Kidney (tissue), 14 donors: Measurements from ENCODE around the gene ANKRD23. TPM values are rescaled to one million over a fixed set of nuclear protein-coding genes. Genes with fewer than 3 reads are reported as not detected.
"Not testable (repeated sequence)": the region's sequence is repeated elsewhere in the genome, so short reads cannot be mapped to it uniquely, and the experiment has no call there.

Source experiments
- DNase-seq, 5 donors: peaks; one replicate each; pipeline ENCODE4 v3.0.0-alpha.2; 2013 to 2020
- FAIRE-seq: peaks from 2 replicates; lab custom pipeline; 2012; peaks lifted over from hg19 to GRCh38; lab: Jason Lieb, UNC
- H3K27ac ChIP-seq, 2 donors: one replicate each; pipeline ENCODE4 v1.7.0; 2013; ENCODE audit warnings: low read depth in 2 of 2, low read length in 2 of 2, inconsistent platforms in 1 of 2
- H3K27me3 ChIP-seq: one replicate; pipeline ENCODE4 v1.7.1; 2013; ENCODE audit warnings: low read length, inconsistent platforms; ENCODE audit not compliant: control insufficient read depth, insufficient read depth
- H3K36me3 ChIP-seq, 3 donors: one replicate each; pipeline versions ENCODE4 v1.7.0 to v1.7.1; 2013; ENCODE audit warnings: low read length in 3 of 3, control low read depth in 1 of 3, inconsistent platforms in 1 of 3; ENCODE audit not compliant: insufficient read depth in 3 of 3, control insufficient read depth in 2 of 3
- H3K4me1 ChIP-seq, 3 donors: one replicate each; pipeline versions ENCODE4 v1.7.0 to v1.7.1; 2013; ENCODE audit warnings: low read length in 3 of 3, inconsistent platforms in 1 of 3, low read depth in 1 of 3; ENCODE audit not compliant: control insufficient read depth in 2 of 3, insufficient read depth in 2 of 3
- H3K4me3 ChIP-seq, 3 donors: one replicate each; pipeline versions ENCODE4 v1.7.0 to v1.8.1; 2013; ENCODE audit warnings: low read length in 3 of 3, control low read depth in 1 of 3, inconsistent platforms in 1 of 3
- H3K9ac ChIP-seq, 3 donors: one replicate each; pipeline versions ENCODE4 v1.7.0 to v1.7.1; 2013; ENCODE audit warnings: low read length in 3 of 3, control low read depth in 1 of 3, inconsistent platforms in 1 of 3
- H3K9me3 ChIP-seq, 3 donors: one replicate each; pipeline versions ENCODE4 v1.7.0 to v1.7.1; 2013; ENCODE audit warnings: low read length in 3 of 3, control low read depth in 1 of 3, inconsistent platforms in 1 of 3; ENCODE audit not compliant: control insufficient read depth in 2 of 3, insufficient read depth in 1 of 3
- intact Hi-C: fragments of 100-400 bp; cut with DNase I; formaldehyde crosslinking; loops from one replicate; pipeline ENCODE4 v1.11.1; 2022
- polyA plus RNA-seq: library from polyadenylated mRNA; stranded (reverse); fragments of 350-450 nt; fragmentation: Illumina TruSeq; extraction: RNeasy Lipid Tissue Mini Kit (QIAGEN cat#74804); gene quantifications from one replicate; pipeline ENCODE4 v1.2.3, GENCODE V29; 2014; ENCODE audit warnings: low read depth, low replicate concordance; ENCODE audit not compliant: insufficient read depth
- total RNA-seq: library from RNA; stranded (reverse); fragmentation: NEBNext Ultra II Directional; extraction: Animal tissue kit (Norgen Biotek cat#: 25700); gene quantifications from one replicate; pipeline ENCODE4 v1.2.1, GENCODE V29; 2021
- TF ChIP-seq, protein P1 (sequence below): IDR thresholded peaks from 3 replicates; pipeline ENCODE4 v1.5.1; 2012; ENCODE audit warnings: mild to moderate bottlenecking, moderate library complexity, borderline replicate concordance; ENCODE audit not compliant: insufficient read depth; ENCODE audit errors: extremely low read depth
- donor health status: control.
- donor health status: control.
- donor health status: control.
- donor health status: control.
- donor health status: control.
- donor health status: DM: yes; HTN: yes; CAD: no.
- donor health status: Normal renal cell carcinoma (clear cell type).

ANKRD23 gene
- total and polyA plus RNA-seq, 2 donors from 2014 or later = 1.6 to 4.0 TPM

DNA sequence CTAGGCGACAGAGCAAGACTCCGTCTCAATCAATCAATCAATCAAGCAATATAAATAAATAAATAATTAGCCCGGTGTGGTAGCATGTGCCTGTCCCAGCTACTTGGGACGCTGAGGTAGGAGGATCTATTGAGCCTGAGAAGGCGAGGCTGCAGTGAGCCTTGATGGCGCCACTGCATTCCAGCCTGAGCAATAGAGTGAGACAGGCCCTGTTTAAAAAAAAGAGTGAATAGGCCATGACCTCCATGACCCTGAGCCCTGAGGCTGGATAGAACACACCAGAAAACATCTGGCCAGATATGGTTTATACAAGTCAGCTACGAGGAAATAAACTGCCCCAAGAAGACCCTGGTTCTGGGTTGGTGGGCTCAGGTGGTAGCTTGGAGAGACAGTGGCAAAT lies 46.4 kb upstream of the ANKRD23 start:
- TF ChIP-seq, protein P1, sequence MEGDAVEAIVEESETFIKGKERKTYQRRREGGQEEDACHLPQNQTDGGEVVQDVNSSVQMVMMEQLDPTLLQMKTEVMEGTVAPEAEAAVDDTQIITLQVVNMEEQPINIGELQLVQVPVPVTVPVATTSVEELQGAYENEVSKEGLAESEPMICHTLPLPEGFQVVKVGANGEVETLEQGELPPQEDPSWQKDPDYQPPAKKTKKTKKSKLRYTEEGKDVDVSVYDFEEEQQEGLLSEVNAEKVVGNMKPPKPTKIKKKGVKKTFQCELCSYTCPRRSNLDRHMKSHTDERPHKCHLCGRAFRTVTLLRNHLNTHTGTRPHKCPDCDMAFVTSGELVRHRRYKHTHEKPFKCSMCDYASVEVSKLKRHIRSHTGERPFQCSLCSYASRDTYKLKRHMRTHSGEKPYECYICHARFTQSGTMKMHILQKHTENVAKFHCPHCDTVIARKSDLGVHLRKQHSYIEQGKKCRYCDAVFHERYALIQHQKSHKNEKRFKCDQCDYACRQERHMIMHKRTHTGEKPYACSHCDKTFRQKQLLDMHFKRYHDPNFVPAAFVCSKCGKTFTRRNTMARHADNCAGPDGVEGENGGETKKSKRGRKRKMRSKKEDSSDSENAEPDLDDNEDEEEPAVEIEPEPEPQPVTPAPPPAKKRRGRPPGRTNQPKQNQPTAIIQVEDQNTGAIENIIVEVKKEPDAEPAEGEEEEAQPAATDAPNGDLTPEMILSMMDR = no peak
- intact Hi-C loops = no loop called here
- Histone ChIP-seq H3K4me3 (no peak overlapping the region), H3K27ac (no peak overlapping the region), H3K27me3 (no peaks in the 10 kb centered on the region), H3K36me3 (no peaks in the 10 kb centered on the region), H3K4me1 (peaks cover 0 to 25% (median 6%) of the 10 kb centered on the region in 3 donors), H3K9ac (no peak overlapping the region), H3K9me3 (no peaks in the 10 kb centered on the region)
- DNase-seq = no peak
- FAIRE-seq = no peak

GRCh38 chr2:96889502-96889901 lies 45.7 kb upstream of the ANKRD23 start:
- H3K4me1 ChIP-seq = peaks cover 0 to 30% (median 6%) of the 10 kb centered on the region in 3 donors
- intact Hi-C loops, FAIRE-seq: not testable (repeated sequence)

GRCh38 chr2:96888072-96889011 lies 44.5 kb upstream of the ANKRD23 start:
- Histone ChIP-seq H3K27me3 (no peaks in the 10 kb centered on the region), H3K4me3 (no peak overlapping the region), H3K36me3 (no peaks in the 10 kb centered on the region), H3K9ac (no peak overlapping the region), H3K9me3 (no peaks in the 10 kb centered on the region), H3K27ac (no peak overlapping the region), H3K4me1 (peaks cover 0 to 32% (median 6%) of the 10 kb centered on the region in 3 donors)
- TF ChIP-seq, protein P1 = no peak
- intact Hi-C loops = no loop called here
- no peak for FAIRE-seq
- DNase-seq = peak in 2 of 5 donors; percentile 52 to 59

More at GRCh38 chr2:96889502-96889901, 45.7 kb upstream of the ANKRD23 start:
- H3K9me3 ChIP-seq, H3K27ac ChIP-seq, H3K9ac ChIP-seq, H3K4me3 ChIP-seq, H3K36me3 ChIP-seq, DNase-seq, H3K27me3 ChIP-seq: not testable (repeated sequence)

GRCh38 chr2:96887493-96888012 lies 43.7 kb upstream of the ANKRD23 start:
- DNase-seq (peak in 1 of 5 donors; percentile 75), FAIRE-seq (no peak)
- TF ChIP-seq, protein P1 = no peak
- intact Hi-C loops = no loop called here
- Histone ChIP-seq H3K9me3 (no peaks in the 10 kb centered on the region), H3K27me3 (no peaks in the 10 kb centered on the region), H3K27ac (no peak overlapping the region), H3K9ac (peak overlapping the region in 1 of 3 donors; percentile 19), H3K4me1 (peaks cover 0 to 32% (median 6%) of the 10 kb centered on the region in 3 donors), H3K36me3 (no peaks in the 10 kb centered on the region), H3K4me3 (no peak overlapping the region)
